Fibroblast of lung (primary cell): ENCODE results near the gene C5orf24. TPM values are rescaled to one million over a fixed set of nuclear protein-coding genes. Genes with fewer than 3 reads are reported as not detected.

Source experiments
- DNase-seq, 2 donors: peaks; one replicate each; pipeline versions ENCODE4 v3.0.0 to v3.0.0-alpha.2; 2010; ENCODE audit warnings: low read depth in 2 of 2
- H2AFZ ChIP-seq: 2 replicates; pipeline ENCODE4 v1.5.1; 2012; ENCODE audit warnings: low read length, control low read depth, inconsistent platforms
- H3K27ac ChIP-seq: 2 replicates; pipeline ENCODE4 v1.5.1; 2011; ENCODE audit warnings: low read length, control low read depth; ENCODE audit not compliant: insufficient read depth
- H3K27me3 ChIP-seq: 2 replicates; pipeline ENCODE4 v1.5.1; 2011; ENCODE audit warnings: mild to moderate bottlenecking, low read length; ENCODE audit not compliant: control insufficient read depth, insufficient read depth
- H3K36me3 ChIP-seq: 2 replicates; pipeline ENCODE4 v1.5.1; 2011; ENCODE audit warnings: low read length; ENCODE audit not compliant: control insufficient read depth, insufficient read depth
- H3K4me1 ChIP-seq: 2 replicates; pipeline ENCODE4 v1.5.1; 2011; ENCODE audit warnings: low read length; ENCODE audit not compliant: control insufficient read depth, insufficient read depth; ENCODE audit errors: extremely low read depth
- H3K4me2 ChIP-seq: 2 replicates; pipeline ENCODE4 v1.5.1; 2011; ENCODE audit warnings: low read length, control low read depth; ENCODE audit not compliant: insufficient read depth; ENCODE audit errors: extremely low read depth
- H3K4me3 ChIP-seq, 4 experiments: fragments of 200-600 bp in 1 of 4; sonication (generic) in 1 of 4; replicated peaks in 1 of 4; 2 replicates each; pipeline ENCODE4 v1.5.1; 2011 to 2016; ENCODE audit warnings: low read length in 4 of 4, low read depth in 3 of 4, mild to moderate bottlenecking in 3 of 4, control low read depth in 2 of 4, inconsistent platforms in 1 of 4, mixed read lengths in 1 of 4; ENCODE audit not compliant: insufficient read depth in 1 of 4; ENCODE audit errors: control extremely low read depth in 1 of 4
- H3K79me2 ChIP-seq: 2 replicates; pipeline ENCODE4 v1.5.1; 2012; ENCODE audit warnings: mild to moderate bottlenecking, low read length, inconsistent platforms; ENCODE audit not compliant: control insufficient read depth, insufficient read depth
- H3K9ac ChIP-seq: 2 replicates; pipeline ENCODE4 v1.5.1; 2011; ENCODE audit warnings: mild to moderate bottlenecking, low read length, control low read depth; ENCODE audit not compliant: insufficient read depth
- H3K9me3 ChIP-seq: 2 replicates; pipeline ENCODE4 v1.5.1; 2012; ENCODE audit warnings: low read depth, low read length; ENCODE audit not compliant: control insufficient read depth, insufficient read depth
- H4K20me1 ChIP-seq: 2 replicates; pipeline ENCODE4 v1.5.1; 2011; ENCODE audit warnings: low read length; ENCODE audit not compliant: control insufficient read depth, insufficient read depth; ENCODE audit errors: extremely low read depth
- EZH2 ChIP-seq: IDR thresholded peaks from 2 replicates; pipeline ENCODE4 v1.5.1; 2012; ENCODE audit warnings: low read length, control low read depth, mild to moderate bottlenecking; ENCODE audit errors: missing control alignments
- polyA plus RNA-seq, 2 donors: library from polyadenylated mRNA; depleted of rRNA in 1 of 2; stranded (reverse) in 1 of 2; unstranded in 1 of 2; fragments of >200 nt; gene quantifications; 2 replicates each; pipeline ENCODE4 v1.2.1, GENCODE V29; 2011 to 2012; ENCODE audit warnings: missing spikeins in 1 of 2
- total RNA-seq: library from RNA; depleted of rRNA; stranded (reverse); fragments of >200 nt; gene quantifications from 2 replicates; pipeline ENCODE4 v1.2.1, GENCODE V29; 2014
- TF ChIP-seq, protein P1 (sequence below), 2 donors: IDR thresholded peaks in 1 of 2; conservative IDR thresholded peaks in 1 of 2; 1 replicate in 1 of 2; 2 replicates in 1 of 2; pipeline ENCODE4 v1.5.1; 2011 to 2012; ENCODE audit warnings: low read length in 2 of 2, control low read depth in 1 of 2, inconsistent platforms in 1 of 2, low read depth in 1 of 2, mild to moderate bottlenecking in 1 of 2

The C5orf24 gene
- total and polyA plus RNA-seq, 2 donors (not counting 1 experiment from before 2014, with no cell fraction given) = 40.0 to 71.3 TPM

DNA sequence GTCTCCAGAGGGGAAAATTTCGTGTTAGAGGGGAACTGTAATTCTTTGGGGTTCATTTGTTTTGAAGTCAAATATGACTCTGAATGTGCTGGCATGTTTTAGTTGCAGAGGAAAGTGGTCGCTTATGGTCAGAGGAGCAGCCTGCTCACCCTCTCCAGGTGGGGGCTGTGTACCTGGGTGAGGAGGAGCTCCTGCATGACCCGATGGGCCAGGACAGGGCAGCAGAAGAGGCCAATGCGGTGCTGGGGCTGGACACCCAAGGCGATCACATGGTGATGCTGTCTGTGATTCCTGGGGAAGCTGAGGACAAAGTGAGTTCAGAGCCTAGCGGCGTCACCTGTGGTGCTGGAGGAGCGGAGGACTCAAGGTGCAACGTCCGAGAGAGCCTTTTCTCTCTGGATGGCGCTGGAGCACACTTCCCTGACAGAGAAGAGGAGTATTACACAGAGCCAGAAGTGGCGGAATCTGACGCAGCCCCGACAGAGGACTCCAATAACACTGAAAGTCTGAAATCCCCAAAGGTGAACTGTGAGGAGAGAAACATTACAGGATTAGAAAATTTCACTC, 41.9 kb downstream of the C5orf24 start:
- H3K4me1 ChIP-seq = no peaks in the 10 kb centered on the region
- H3K4me2 ChIP-seq = no peak overlapping the region
- H3K27me3 ChIP-seq = no peaks in the 10 kb centered on the region
- H3K79me2 ChIP-seq = peaks cover 5% of the 10 kb centered on the region
- H3K9ac ChIP-seq = no peak overlapping the region
- H2AFZ ChIP-seq = no peak overlapping the region
- H3K27ac ChIP-seq = no peak overlapping the region
- H3K36me3 ChIP-seq = no peaks in the 10 kb centered on the region
- no peaks in the 10 kb centered on the region for H3K9me3 ChIP-seq
- no peaks in the 10 kb centered on the region for H4K20me1 ChIP-seq
- no peak for TF ChIP-seq EZH2
- TF ChIP-seq, protein P1, sequence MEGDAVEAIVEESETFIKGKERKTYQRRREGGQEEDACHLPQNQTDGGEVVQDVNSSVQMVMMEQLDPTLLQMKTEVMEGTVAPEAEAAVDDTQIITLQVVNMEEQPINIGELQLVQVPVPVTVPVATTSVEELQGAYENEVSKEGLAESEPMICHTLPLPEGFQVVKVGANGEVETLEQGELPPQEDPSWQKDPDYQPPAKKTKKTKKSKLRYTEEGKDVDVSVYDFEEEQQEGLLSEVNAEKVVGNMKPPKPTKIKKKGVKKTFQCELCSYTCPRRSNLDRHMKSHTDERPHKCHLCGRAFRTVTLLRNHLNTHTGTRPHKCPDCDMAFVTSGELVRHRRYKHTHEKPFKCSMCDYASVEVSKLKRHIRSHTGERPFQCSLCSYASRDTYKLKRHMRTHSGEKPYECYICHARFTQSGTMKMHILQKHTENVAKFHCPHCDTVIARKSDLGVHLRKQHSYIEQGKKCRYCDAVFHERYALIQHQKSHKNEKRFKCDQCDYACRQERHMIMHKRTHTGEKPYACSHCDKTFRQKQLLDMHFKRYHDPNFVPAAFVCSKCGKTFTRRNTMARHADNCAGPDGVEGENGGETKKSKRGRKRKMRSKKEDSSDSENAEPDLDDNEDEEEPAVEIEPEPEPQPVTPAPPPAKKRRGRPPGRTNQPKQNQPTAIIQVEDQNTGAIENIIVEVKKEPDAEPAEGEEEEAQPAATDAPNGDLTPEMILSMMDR (conservative IDR thresholded peaks at IDR 0.05 in 1 of 2, IDR thresholded peaks at IDR 0.05 in 1 of 2; ENCODE audit: low read depth in 1 of 2, low read length in 2 of 2) = no peak
- no peak for DNase-seq
- H3K4me3 ChIP-seq = no peak overlapping the region

DNA sequence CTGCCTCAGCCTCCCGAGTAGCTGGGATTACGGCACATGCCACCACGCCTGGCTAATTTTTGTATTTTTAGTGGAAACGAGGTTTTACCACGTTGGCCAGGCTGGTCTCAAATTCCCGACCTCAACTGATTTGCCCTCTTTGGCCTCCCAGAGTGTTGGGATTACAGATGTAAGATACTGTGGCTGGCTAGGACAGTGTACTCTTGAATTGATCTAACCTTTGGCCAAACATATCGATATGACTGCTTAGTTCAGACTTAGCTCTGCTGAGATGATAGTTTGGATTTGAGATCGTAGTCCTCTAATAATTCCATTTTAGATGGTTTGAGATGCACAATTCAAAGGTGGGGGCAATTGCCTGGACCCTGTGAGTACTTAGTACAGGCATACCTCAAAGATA, 43.6 kb downstream of the C5orf24 start:
- H3K4me3 ChIP-seq = no peak overlapping the region
- peaks cover 5% of the 10 kb centered on the region for H3K79me2 ChIP-seq
- no peaks in the 10 kb centered on the region for H3K4me1 ChIP-seq
- H4K20me1 ChIP-seq = no peaks in the 10 kb centered on the region
- TF ChIP-seq EZH2 = no peak
- TF ChIP-seq, protein P1 (conservative IDR thresholded peaks at IDR 0.05 in 1 of 2, IDR thresholded peaks at IDR 0.05 in 1 of 2; ENCODE audit: low read depth in 1 of 2, low read length in 2 of 2) = no peak
- DNase-seq = no peak
- no peak overlapping the region for H2AFZ ChIP-seq
- no peaks in the 10 kb centered on the region for H3K27me3 ChIP-seq
- no peaks in the 10 kb centered on the region for H3K9me3 ChIP-seq
- H3K27ac ChIP-seq = no peak overlapping the region
- H3K4me2 ChIP-seq = no peak overlapping the region
- no peak overlapping the region for H3K9ac ChIP-seq
- H3K36me3 ChIP-seq = no peaks in the 10 kb centered on the region

DNA sequence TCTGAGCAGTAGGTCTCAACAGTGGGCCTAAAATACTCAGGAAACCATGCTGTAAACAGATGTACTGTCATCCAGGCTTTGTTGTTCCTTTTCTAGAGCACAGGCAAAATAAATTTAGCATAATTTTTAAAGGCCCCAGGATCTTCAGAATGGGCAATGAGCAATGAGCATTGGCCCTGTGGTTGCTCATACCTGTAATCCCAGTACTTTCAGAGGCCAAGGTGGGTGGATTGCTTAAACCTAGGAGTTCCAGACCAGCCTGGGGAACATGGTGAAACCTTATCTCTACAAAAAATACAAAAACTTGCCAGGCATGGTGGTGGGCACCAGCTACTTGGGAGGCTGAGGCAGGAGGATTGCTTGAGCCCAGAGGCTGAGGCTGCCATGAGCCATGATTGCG, 45.7 kb downstream of the C5orf24 start:
- Histone ChIP-seq H3K36me3 (no peaks in the 10 kb centered on the region), H3K79me2 (peaks cover under 1% of the 10 kb centered on the region), H3K4me2 (no peak overlapping the region), H2AFZ (no peak overlapping the region), H4K20me1 (no peaks in the 10 kb centered on the region), H3K9ac (no peak overlapping the region), H3K27ac (no peak overlapping the region), H3K4me1 (no peaks in the 10 kb centered on the region), H3K9me3 (no peaks in the 10 kb centered on the region), H3K4me3 (no peak overlapping the region), H3K27me3 (no peaks in the 10 kb centered on the region)
- DNase-seq = no peak
- TF ChIP-seq, protein P1 (conservative IDR thresholded peaks at IDR 0.05 in 1 of 2, IDR thresholded peaks at IDR 0.05 in 1 of 2; ENCODE audit: low read depth in 1 of 2, low read length in 2 of 2) = no peak
- no peak for TF ChIP-seq EZH2
